Dermis lymphatic vessel endothelial cell (primary cell): ENCODE measurements around the gene OPALIN. TPM values are rescaled to one million over a fixed set of nuclear protein-coding genes. Genes with fewer than 3 reads are reported as not detected.

Experiments used
- total RNA-seq: library from RNA; depleted of rRNA; stranded (reverse); fragments of >200 nt; gene quantifications from 2 replicates; pipeline ENCODE4 v1.2.1, GENCODE V29; 2014

The OPALIN gene
- not detected in 2 replicates for total RNA-seq

GRCh38 chr10:96358851-96359540 is at the start of gene OPALIN:
Gene OPALIN, minus strand, starts transcription at chr10:96359002. Its CDS starts 106 bp downstream, at chr10:96358896.

GRCh38 chr10:96304230-96304629 is 54.6 kb downstream of the OPALIN start, which contains the start of gene DNTT:
Gene DNTT, plus strand, starts transcription at chr10:96304434. Its CDS starts 64 bp downstream, at chr10:96304498.

Other genes with a start within 250 kb of the OPALIN start
- 14.3 and 15.8 TPM in 2 replicates for gene ZNF518A, start 228.7 kb downstream of the OPALIN start, total RNA-seq
- gene BLNK, start 87.4 kb downstream of the OPALIN start, total RNA-seq = not detected in 2 replicates
- not detected in 2 replicates for gene DNTT, start 54.6 kb downstream of the OPALIN start, total RNA-seq
- gene TLL2, start 154.9 kb upstream of the OPALIN start, total RNA-seq = 0.09 and 0.11 TPM in 2 replicates
- gene TM9SF3, start 228.0 kb upstream of the OPALIN start, total RNA-seq = 83.7 and 90.0 TPM in 2 replicates